ENCODE data around the gene KIF22. TPM values are rescaled to one million over a fixed set of nuclear protein-coding genes. Genes with fewer than 3 reads are reported as not detected.
A peak's percentile ranks its signal among the peaks of the same experiment; 100 is the strongest.

The KIF22 gene
- total RNA-seq, 4 donors from 2014 or later: 36.8 to 81.2 (median 44.9) TPM

GRCh38 chr16:29815793-29816693 lies 25.5 kb downstream of the KIF22 start, which contains the start of gene PAGR1:
Gene PAGR1 (plus strand): TSS chr16:29816152. CDS start chr16:29816526, 374 bp downstream.
- WGBS, 2 donors: 0% methylated on average over 42 to 66 of the region's 70 CpGs
- intact Hi-C loops (cut with DNase I; ENCODE audit: low total_unique reads): no loop called here
- peak in 1 of 3 donors; percentile 79 for TF ChIP-seq CTCF (IDR thresholded peaks at IDR 0.05)
- no peak for TF ChIP-seq POLR2A (IDR thresholded peaks at IDR 0.05)
- H3K4me3 ChIP-seq (ENCODE audit: low read depth, poor library complexity, severe bottlenecking): peak within 1 kb of the TSS; percentile 84
- peak; percentile 99 to 100 for DNase-seq (ENCODE audit: low spot score in 2 of 2)

GRCh38 chr16:29816694-29817441 lies 26.3 kb downstream of the KIF22 start:
- DNase-seq (ENCODE audit: low spot score in 2 of 2): peak in 1 of 2 donors; percentile 93
- intact Hi-C loops (cut with DNase I; ENCODE audit: low total_unique reads): no loop called here

DNA sequence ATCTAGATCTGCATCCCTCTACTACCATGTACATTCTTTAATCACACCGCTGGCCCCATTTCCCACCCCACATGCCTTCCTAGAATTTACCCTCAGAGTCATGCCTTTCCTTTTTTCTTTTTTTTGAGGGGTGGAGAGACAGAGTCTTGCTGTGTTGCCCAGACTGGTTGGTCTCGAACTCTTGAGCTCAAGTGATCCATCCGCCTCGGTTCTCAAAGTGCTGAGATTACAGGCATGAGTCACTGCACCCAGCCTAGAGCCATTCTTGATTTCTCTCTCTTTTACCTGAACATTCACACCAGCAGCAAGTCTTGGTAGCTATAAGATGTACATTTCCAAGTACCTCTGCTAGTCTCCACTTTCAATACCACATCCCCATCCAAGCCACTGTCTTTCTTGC lies 27.5 kb downstream of the KIF22 start:
- intact Hi-C loops (cut with DNase I; ENCODE audit: low total_unique reads): no loop called here
- DNase-seq (ENCODE audit: low spot score in 2 of 2): no peak
- TF ChIP-seq CTCF (IDR thresholded peaks at IDR 0.05): no peak
- no peak for TF ChIP-seq POLR2A (IDR thresholded peaks at IDR 0.05)
- 74 to 82% methylated on average over 4 of the region's 4 CpGs for WGBS, 2 donors
- no peak overlapping the region for H3K4me3 ChIP-seq (ENCODE audit: low read depth, poor library complexity, severe bottlenecking)

More at GRCh38 chr16:29816694-29817441, 26.3 kb downstream of the KIF22 start:
- H3K4me3 ChIP-seq (ENCODE audit: low read depth, poor library complexity, severe bottlenecking): peak overlapping the region; percentile 84
- WGBS, 2 donors: 1 to 3% methylated on average over 37 of the region's 37 CpGs
- no peak for TF ChIP-seq POLR2A (IDR thresholded peaks at IDR 0.05)
- no peak for TF ChIP-seq CTCF (IDR thresholded peaks at IDR 0.05)

GRCh38 chr16:29819506-29819905 lies 29.0 kb downstream of the KIF22 start:
- 56 to 60% methylated on average over 15 of the region's 15 CpGs for WGBS, 2 donors

GRCh38 chr16:29820271-29820701 lies 29.7 kb downstream of the KIF22 start, which contains the start of gene MVP:
Gene MVP (plus strand): TSS chr16:29820462. CDS start chr16:29830550, 10,088 bp downstream.
- WGBS, 2 donors: 2 to 3% methylated on average over 4 of the region's 4 CpGs

More at GRCh38 chr16:29819506-29819905, 29.0 kb downstream of the KIF22 start:
- no peak overlapping the region for H3K4me3 ChIP-seq (ENCODE audit: low read depth, poor library complexity, severe bottlenecking)
- intact Hi-C loops (cut with DNase I; ENCODE audit: low total_unique reads): no loop called here
- no peak for TF ChIP-seq CTCF (IDR thresholded peaks at IDR 0.05)
- no peak for TF ChIP-seq POLR2A (IDR thresholded peaks at IDR 0.05)
- DNase-seq (ENCODE audit: low spot score in 2 of 2): no peak

More at GRCh38 chr16:29820271-29820701, 29.7 kb downstream of the KIF22 start, which contains the start of gene MVP:
- intact Hi-C loops (cut with DNase I; ENCODE audit: low total_unique reads): no loop called here
- DNase-seq (ENCODE audit: low spot score in 2 of 2): no peak
- TF ChIP-seq CTCF (IDR thresholded peaks at IDR 0.05) (no peak), POLR2A (IDR thresholded peaks at IDR 0.05) (no peak)
- H3K4me3 ChIP-seq (ENCODE audit: low read depth, poor library complexity, severe bottlenecking): peak within 1 kb of the TSS; percentile 54
